ENCODE data around the gene GRXCR2.
"Not testable (repeated sequence)": the region's sequence is repeated elsewhere in the genome, so short reads cannot be mapped to it uniquely, and the experiment has no call there.

The GRXCR2 gene, protein sequence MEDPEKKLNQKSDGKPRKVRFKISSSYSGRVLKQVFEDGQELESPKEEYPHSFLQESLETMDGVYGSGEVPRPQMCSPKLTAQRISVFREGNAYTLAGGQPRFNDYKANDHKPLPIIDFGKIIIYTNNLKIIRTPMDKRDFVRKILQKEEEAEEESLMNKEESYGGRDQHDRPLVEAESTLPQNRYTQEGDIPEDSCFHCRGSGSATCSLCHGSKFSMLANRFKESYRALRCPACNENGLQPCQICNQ

DNA sequence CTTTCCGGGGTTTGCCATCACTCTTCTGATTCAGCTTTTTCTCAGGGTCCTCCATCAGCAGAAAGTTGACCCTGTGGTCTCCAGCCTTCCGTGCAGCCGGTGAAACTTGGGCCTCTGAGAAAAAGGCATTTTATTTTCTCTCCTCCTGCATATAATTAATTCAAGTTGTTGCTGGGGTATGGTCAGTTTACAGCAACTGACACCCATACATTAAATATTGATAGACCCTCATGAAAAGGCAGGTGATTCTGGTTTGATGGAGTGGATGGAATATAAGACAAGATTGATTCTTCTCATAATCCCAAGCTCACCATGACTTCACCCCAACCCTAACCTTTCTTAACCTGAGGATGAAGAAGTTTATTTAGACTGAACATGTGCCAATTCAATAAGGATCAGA lies at the start of gene GRXCR2:
Gene GRXCR2, minus strand, starts transcription at position 101 of the 400 bp plus-strand sequence. Its CDS starts 46 bp downstream, at position 55.
- DNase-seq, result no peak

DNA sequence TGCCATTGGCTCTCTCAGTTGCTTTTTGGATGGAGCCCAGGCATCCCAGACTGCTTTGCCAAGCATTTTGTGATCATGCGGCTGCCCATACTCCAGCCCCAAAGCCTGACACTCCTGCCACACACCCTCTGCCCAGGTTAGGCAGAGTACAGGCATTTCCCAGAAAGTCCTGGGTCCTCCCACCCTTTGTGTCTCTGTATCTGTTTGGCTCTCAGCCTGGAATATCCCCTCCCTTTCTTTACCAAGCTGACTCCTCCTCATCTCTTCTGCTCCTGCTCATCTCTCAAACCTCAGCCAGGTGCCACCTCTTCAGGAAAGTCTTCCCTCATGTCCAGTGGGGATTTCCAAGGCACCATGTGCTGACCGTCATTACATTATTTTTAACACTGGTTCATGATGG lies 49.2 kb upstream of the GRXCR2 start:
- DNase-seq, result no peak

DNA sequence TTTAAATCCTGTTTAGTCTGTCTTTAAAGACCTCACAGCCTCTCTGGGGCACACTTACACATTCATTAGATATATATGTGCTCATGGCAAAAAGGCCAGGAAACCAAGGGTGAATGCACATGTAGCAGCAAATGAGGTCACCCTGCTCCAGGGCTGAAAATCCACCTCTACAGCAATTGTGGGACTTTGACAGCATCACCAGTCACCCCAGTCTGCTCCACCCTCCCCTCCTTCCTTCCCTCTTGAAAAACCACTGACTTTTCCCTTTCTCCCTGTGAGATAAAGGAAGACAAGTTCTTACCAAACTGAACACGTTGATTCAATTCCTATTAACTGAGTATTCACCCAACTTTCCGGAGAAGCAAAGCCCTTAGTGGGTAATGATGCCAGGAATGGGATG lies 48.4 kb upstream of the GRXCR2 start:
- no peak for DNase-seq

DNA sequence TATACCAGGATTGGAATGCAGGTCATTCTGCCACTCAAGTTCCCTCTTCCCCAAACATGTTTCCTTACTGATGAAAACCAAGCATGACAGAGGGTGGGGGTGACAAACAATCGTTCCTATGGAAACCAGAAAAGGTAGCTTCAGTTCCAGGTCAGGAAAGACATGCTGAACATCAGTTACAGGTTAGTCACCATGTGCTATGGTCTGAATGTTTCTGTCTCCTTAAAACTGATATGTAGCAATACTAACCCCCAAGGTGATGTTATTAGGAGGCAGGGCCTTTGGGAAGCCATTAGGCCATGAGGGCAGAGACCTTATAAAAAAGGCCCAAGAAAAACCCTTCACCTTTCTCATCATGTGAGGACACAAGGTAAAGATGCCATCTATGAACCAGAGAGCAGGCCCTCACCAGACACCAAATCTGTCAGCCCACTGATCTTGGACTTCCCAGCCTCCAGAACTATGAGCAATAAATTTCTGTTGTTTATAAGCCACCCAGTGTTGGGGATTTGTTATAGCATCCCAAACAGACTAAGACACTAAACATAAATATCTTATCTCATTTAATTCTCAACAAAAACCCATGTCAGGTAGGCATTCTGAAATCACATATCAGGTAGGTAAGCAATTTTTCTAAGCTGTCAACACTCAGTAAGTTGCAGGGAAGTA lies 47.9 kb upstream of the GRXCR2 start:
- no peak for DNase-seq

DNA sequence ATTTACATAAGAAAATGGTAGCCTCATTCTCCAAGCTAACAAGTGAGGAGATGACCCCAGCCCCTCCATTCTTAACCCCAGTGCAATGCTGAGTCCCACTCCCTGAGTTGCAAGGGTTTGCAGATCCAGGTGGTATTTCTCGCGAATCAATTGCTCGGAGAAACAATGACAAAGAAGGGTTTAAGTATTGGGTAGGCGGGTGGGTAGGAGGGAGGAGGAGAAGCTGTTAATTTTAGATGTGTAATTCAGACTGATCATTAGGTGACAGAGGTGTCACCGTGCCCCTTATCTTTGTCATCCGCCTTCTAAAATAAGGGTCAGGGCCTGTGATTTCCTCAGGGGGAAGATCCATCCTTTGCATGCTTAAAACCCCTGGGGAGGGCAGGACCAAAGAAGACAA lies 46.6 kb upstream of the GRXCR2 start:
- DNase-seq, result no peak

DNA sequence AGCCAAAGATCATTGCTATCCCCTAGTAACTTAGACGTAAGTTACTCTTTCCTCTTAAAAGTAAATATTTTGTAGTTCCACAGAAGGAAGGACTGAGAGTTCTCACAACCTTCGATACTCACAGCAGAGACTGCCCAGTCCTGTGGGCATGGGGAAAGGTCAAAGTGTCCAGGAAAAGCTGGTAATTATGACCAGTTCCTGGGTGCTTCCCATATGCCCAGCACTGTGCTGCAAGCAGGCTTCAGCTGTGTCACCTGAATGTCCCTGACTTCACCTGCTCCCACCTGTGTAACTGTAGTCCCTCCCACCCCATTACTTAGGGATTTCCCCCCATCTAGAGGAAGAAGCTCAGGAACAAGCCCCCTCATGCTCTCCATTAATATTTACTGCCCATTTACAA lies 45.6 kb upstream of the GRXCR2 start:
- DNase-seq, result no peak

DNA sequence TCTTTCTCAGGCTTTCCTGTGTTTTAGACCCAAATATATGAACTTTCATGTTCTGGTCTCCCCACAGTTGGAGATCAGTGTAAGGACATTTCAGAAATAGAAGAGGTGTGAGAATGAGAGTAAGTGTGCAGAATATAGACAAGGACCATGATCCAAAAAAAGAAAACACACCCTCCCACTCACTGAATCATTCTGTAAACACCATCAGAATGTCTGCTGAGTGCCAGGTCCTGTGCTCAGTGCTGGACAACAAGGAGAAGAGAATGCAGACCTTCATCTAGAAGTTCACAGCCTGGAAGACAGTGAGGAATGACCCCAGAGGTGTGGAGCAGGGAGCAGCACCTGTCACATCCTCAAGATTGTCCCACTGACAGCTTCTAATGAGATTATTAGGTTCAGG lies 44.5 kb upstream of the GRXCR2 start:
- DNase-seq, result no peak

DNA sequence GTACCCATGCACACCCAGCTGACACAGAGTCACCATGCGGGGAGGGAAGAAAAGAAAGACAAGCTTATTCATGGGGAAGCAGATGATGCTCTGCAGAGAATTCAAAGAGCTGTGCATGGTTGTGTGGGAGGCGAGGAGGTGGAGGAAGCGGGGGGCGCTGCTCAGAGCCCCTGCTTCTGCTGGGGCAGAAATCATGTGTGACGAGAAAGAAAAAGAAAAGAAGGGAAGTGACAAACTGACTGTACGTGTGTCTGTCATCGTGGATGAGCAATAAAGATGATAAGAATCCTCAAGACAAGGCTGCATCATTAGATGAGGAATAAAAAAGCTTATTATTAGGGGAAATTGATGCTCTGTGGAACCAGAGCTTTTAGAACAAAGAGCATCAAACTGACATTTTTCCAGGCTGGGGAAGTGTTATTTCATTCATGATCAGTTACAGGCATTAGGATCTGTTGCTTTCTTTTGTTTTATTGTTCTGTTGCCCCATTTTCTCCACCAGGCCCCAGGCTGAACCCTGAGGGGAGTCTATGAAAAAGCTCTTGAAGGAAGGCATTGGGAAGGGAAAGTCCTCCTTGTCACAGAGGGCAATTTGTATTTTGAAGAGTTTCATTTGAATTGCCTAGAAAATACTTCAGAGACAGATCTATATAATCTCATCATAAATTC lies 43.3 kb upstream of the GRXCR2 start:
- DNase-seq, result no peak

DNA sequence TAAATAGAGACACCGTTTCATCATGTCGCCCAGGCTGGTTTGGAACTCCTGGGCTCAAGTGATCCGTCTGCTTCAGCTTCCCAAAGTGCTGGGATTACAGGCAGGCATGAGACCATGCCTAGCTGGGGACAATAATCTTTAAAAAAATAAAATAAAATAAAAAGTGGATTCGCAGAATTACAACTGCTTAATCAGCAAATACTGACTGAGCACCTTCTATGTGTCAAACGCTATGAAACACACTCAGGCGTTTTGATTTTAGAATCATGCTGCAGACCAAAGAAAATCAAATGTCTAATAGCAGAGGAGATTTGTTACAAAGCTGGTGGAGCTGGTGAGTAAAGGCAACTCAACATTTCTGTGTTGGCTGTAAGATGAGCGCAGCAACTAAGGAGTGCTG lies 40.9 kb upstream of the GRXCR2 start:
- no peak for DNase-seq

DNA sequence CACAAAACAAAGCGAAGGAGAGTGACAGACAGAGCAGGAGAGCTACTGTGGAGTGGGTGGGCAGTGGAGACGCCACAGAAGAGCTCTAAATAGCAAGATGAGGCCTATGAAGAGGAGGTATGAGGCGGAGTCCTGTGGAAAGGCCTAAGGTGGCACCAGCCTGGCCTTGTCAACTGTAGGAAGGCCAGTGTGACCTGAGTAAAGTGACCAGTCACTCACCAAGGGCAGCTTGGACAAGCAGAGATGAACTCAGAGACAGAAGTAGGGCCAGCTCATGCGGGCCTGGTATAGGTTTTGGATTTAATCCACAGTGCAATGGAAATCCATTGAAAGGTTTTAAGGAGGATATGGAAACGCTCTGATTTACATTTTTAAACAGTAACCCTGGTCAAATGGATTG lies 39.8 kb upstream of the GRXCR2 start:
- no peak for DNase-seq

DNA sequence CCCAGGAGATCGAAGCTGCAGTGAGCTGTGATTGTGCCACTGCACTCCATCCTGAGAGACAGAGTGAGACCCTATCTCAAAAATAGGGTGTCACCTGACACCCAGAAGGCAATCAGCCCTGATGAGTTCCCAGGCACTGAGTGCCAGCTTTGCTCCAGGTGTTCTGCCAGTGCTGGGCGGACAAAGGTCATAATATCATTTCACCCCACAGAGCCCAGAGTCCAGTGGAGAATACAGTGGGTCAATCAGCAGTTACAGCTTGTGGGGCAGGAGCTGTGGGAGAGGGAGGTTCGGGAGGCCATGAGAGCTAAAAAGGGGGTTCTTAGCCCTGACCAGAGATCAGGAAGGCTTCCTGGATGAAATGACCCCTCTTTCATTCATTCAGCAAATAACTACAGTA lies 39.2 kb upstream of the GRXCR2 start:
- no peak for DNase-seq

DNA sequence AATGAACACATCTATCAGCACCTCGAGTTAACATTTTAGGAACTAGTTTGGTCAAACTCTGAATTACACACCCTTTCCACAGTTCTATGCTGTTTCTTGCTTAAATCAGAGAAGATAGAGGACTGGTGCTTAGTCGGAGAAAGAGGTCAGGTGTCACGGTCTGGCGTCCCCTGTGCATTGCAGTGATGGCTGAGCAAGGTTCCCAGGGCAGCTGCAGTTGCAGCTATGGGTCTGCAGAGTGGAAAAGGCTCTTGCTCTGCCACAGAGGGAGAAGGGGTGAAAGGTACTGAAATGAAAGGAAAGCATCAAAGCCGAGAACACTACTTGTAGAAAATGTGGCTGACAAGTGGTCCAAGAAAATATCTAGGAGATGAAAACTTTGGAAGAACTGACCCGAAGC lies 38.4 kb upstream of the GRXCR2 start:
- no peak for DNase-seq

DNA sequence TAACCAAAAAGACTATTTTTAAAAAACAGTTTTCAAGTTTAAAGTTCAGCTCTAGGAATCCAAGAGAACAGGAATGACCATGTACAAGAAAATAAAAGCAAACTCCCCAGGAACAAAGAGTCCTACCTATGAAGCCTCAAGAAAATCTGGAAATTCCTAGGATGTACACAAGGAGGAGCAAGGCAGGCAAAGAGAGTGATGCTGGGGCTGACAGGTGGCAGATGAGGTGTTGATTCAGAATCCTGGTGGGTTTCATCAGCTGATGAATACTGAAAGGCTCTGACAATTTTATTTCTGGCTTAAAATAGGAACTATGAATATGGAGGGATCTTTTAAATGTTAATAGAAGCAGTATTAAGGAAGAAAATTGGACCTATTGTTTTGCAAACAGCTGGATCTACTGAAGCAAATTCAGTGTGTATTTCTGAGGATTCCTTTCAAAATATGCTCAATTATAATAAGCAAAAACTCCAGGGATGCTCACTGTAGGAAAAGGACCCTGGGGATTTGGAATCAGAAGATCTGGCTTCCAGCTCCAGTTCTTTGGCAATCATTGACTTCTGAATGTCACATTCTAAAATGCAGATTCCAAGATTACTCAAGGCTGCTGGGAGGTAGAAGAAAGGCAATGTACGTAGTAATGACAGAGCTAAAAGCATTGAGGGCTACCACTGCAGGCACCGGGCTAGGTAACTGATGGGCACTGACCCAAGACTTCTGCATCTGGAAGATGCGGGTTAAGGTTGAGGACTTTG lies 35.6 kb upstream of the GRXCR2 start:
- no peak for DNase-seq

DNA sequence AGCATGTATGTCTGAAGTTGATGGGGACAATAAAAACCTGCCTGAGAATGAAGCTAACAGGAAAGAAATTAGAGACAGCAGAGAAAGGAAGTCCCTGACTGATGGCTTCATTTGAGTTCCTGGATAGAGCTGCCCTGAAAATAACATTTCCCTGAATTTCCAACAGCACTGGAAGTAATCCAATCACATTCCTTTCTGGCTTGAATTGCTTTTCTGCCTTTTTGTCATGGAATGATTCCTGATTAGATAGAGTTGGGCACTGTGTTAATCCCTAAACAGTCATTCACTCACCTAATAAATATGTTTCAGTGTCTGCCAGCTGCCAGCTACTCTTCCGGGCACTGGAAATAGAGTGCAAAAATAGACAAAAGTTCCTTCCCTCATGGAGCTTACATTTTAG lies 33.6 kb upstream of the GRXCR2 start:
- DNase-seq, result no peak

DNA sequence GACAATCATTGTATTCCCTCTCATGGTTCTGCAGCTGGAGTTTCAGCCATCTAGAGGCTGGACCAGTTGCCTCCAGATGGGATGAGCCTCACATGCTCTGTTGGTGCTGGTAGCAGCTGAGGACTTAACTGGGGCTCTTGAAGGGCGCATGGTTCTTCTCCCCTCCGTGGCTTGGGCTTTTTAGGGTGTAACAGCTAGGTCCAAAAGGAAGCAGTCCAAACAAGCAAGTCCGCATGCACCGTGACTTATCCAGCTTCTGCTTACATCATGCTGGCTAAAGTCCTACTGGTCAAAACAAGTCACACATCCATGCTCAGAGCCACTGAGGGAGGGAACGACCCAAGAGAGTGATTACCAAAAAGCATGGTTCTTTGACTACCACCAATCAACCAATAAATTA lies 31.9 kb upstream of the GRXCR2 start:
- DNase-seq, result no peak

DNA sequence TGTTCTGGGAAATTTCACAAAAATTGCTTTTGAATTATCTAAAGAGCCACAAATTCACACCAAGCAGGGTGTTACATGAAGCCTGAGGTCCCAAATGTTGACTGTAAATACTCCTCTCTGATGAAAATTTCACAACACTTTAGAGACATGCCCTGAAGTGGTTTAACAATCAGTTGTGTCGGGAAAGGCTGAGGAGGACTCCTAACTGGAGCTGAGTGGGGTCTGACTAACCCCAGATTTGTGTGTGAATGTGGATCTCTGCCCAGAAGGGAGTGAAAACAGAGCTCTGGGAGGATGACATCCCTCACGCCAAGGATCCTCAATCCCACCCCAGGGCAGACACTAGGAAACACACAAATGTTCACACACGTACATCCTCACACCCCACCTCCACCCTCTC lies 31.1 kb upstream of the GRXCR2 start:
- no peak for DNase-seq

DNA sequence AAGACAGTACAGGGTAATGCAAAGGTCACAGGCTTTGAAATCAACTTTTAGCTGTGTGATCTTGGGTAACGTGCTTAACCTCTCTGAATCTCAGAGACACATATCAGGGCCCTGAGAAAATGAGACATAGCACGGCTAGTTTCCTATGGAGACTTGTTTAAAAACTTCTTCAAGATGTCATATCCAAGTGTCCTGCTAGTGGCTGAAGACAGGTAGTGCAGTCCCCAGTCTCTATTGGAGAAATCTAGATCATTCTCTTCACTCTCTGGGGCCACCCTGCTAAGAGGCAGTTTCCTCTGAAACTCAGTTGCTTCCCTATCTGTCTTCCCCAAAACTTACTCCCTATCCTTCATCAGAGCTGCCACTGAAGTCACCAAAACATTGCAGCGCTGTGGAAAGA lies 30.3 kb upstream of the GRXCR2 start:
- DNase-seq, result no peak

DNA sequence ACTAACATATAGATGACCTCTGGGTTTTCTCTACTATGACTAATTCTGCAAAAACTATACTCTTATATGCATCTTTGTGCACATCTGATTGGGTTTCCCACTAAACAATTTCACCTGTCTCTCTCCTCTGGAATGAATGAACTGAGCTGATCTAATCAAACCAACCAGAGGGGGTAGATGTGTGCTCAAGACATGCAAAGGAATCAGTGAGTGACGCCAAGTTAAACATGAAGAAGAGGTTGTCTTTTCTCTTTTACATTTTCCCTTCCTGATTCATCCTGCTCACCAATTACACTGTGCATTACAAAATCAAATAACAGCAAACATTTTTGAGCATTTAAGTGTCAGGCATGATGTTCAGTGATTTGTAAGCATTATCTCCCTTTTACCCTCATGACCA lies 29.6 kb upstream of the GRXCR2 start:
- no peak for DNase-seq

DNA sequence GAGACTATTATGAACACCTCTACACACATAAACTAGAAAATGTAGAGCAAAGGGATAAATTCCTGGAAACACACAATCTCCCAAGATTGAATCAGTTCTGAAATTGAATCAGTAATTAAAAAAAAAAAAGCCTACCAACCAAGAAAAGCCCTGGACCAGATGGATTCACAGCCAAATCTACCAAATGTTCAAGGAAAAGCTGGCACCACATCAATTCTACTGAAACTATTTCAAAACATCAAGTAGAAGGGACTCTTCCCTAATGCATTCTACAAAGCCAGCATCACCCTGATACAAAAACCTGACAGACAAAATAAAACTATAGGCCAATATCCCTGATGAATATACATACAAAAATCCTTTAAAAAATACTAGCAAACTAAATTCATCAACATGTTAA lies 25.4 kb upstream of the GRXCR2 start:
- no peak for DNase-seq

DNA sequence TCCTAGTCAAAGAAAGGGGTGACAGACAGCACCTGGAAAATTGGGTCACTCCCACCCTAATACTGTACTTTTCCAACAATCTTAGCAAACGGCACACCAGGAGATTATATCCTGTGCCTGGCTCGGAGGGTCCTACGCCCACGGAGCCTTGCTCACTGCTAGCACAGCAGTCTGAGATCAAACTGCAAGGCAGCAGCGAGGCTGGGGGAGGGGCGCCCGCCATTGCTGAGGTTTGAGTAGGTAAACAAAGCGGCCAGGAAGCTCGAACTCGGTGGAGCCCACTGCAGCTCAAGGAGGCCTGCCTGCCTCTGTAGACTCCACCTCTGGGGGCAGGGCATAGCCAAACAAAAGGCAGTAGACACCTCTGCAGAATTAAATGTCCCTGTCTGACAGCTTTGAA lies 18.6 kb upstream of the GRXCR2 start:
- DNase-seq, result not testable (repeated sequence)

DNA sequence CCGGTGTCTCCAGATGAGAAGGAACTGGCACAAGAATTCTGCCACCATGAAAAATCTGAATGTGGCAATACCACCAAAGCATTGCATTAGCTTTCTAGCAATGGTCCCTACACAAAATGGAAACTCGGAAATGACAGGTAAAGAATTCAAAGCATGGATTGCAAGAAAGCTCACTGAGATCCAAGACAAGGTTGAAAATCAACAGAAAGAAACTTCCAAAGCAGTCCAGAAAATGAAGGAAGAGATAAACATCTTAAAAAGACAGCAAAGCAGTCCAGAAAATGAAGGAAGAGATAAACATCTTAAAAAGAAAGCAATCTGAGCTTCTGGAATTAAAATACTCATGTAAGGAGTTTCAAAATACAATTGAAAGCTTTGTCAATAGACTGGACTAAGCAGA lies 16.8 kb upstream of the GRXCR2 start:
- DNase-seq, result no peak

DNA sequence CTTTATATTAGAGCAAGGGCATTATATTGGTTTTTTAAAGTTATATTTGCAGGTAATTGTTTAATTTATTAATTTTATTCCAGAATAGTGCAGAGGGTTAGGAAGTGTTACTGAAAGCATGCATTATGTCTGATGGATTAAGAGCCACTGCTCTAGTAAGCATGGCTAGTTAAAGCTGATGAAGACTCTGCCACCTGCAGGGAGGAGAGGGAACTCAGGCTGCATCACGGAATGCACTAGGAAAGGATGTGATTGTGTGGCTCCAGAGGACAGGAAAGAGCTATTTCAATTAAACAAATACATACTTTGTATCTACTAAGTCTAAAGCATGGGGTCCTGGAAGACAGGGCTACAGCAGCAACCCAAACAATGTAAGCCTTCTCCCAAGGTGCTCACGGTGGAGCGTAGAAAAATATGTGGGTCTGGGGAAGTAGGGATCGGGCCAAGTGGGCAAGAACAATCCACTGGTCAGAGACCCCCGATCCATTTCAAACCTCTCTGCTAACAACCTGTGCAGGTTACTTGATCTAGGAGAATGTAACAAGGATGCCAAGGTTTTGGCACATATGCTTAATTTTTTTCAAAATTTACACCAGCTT lies 15.3 kb upstream of the GRXCR2 start:
- DNase-seq, result no peak

DNA sequence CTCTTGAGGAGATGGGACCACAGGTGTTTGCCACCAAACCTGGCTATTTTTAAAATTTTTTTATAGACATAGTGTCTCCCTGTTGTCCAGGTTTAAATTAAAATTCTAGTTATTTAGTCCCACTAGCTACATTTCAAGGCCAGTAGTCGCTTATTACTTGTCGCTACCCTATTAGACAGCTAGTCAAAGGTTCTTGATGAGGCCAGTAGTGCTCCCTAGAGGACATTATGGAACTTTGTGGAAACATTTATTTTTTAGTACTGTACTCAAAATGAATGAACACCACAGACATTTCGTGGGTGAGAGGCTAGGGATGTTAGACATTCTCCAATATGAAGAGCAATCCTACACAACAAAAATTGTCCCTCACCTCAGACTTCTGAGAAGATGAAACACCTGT lies 14.4 kb upstream of the GRXCR2 start:
- DNase-seq, result no peak
